ENCODE results near the gene SPTB. TPM values are rescaled to one million over a fixed set of nuclear protein-coding genes. Genes with fewer than 3 reads are reported as not detected.

SPTB gene
- polyA plus RNA-seq, 1 donor (not counting 4 experiments of a cell fraction or from before 2014, with no cell fraction given) = not detected

- dilution Hi-C loops (cut with MboI; ENCODE audit: extremely low pct_ligation_motif_present, low sequenced_read_pairs) = no loop called here
Measured at GRCh38 chr14:64715146-64715627, 164.5 kb downstream of the SPTB start.

GRCh38 chr14:64714432-64715025 lies 165.2 kb downstream of the SPTB start:
- Histone ChIP-seq H4K20me1 (ENCODE audit: control insufficient read depth, extremely low read depth, insufficient read depth, low read length) (peaks cover 4% of the 10 kb centered on the region), H3K9ac (ENCODE audit: control insufficient read depth, extremely low read depth, insufficient read depth, low read length) (no peak overlapping the region), H3K27me3 (ENCODE audit: control insufficient read depth, extremely low read depth, insufficient read depth, low read length) (no peaks in the 10 kb centered on the region), H3K27ac (ENCODE audit: control insufficient read depth, insufficient read depth, low read length) (peak overlapping the region; percentile 90), H3K9me1 (ENCODE audit: control insufficient read depth, extremely low read depth, insufficient read depth, low read length) (no peaks in the 10 kb centered on the region), H3K4me2 (ENCODE audit: control insufficient read depth, extremely low read depth, insufficient read depth, low read depth, low read length) (peak overlapping the region; percentile 86), H3K79me2 (ENCODE audit: control insufficient read depth, insufficient read depth, low read length) (peaks cover 100% of the 10 kb centered on the region), H2AFZ (ENCODE audit: control insufficient read depth, low read length) (no peak overlapping the region), H3K4me1 (ENCODE audit: control insufficient read depth, extremely low read depth, insufficient read depth, low read length) (peaks cover 67% of the 10 kb centered on the region), H3K9me3 (ENCODE audit: control insufficient read depth, low read depth, low read length) (no peaks in the 10 kb centered on the region), H3K36me3 (ENCODE audit: control insufficient read depth in 2 of 2, extremely low read depth in 1 of 2, insufficient read depth in 2 of 2, low read length in 2 of 2) (peaks cover 6 to 33% of the 10 kb centered on the region in 2 experiments), H3K4me3 (ENCODE audit: control insufficient read depth in 2 of 3, extremely low read depth in 1 of 3, insufficient read depth in 2 of 3, low read depth in 1 of 3, low read length in 3 of 3) (no peak overlapping the region)
- FAIRE-seq (no peak), DNase-seq (ENCODE audit: low read depth, low spot score) (no peak)
- dilution Hi-C loops (cut with MboI; ENCODE audit: extremely low pct_ligation_motif_present, low sequenced_read_pairs) = no loop called here
- TF ChIP-seq EZH2 (IDR thresholded peaks at IDR 0.05; ENCODE audit: low read length) = no peak
- no peak for TF ChIP-seq CTCF (optimal IDR thresholded peaks at IDR 0.05 in 1 of 3, IDR thresholded peaks at IDR 0.05 in 1 of 3, conservative IDR thresholded peaks at IDR 0.05 in 1 of 3; ENCODE audit: extremely low read depth in 1 of 3, insufficient read depth in 2 of 3, low read length in 3 of 3)

More at GRCh38 chr14:64715146-64715627, 164.5 kb downstream of the SPTB start:
- Histone ChIP-seq H4K20me1 (ENCODE audit: control insufficient read depth, extremely low read depth, insufficient read depth, low read length) (peaks cover under 1% of the 10 kb centered on the region), H3K4me2 (ENCODE audit: control insufficient read depth, extremely low read depth, insufficient read depth, low read depth, low read length) (peak overlapping the region; percentile 86), H3K79me2 (ENCODE audit: control insufficient read depth, insufficient read depth, low read length) (peaks cover 95% of the 10 kb centered on the region), H3K27ac (ENCODE audit: control insufficient read depth, insufficient read depth, low read length) (peak overlapping the region; percentile 90), H3K36me3 (ENCODE audit: control insufficient read depth in 2 of 2, extremely low read depth in 1 of 2, insufficient read depth in 2 of 2, low read length in 2 of 2) (peaks cover 4 to 26% of the 10 kb centered on the region in 2 experiments), H3K4me1 (ENCODE audit: control insufficient read depth, extremely low read depth, insufficient read depth, low read length) (peaks cover 67% of the 10 kb centered on the region), H3K9ac (ENCODE audit: control insufficient read depth, extremely low read depth, insufficient read depth, low read length) (peak overlapping the region; percentile 84), H3K9me3 (ENCODE audit: control insufficient read depth, low read depth, low read length) (no peaks in the 10 kb centered on the region), H2AFZ (ENCODE audit: control insufficient read depth, low read length) (no peak overlapping the region), H3K4me3 (ENCODE audit: control insufficient read depth in 2 of 3, extremely low read depth in 1 of 3, insufficient read depth in 2 of 3, low read depth in 1 of 3, low read length in 3 of 3) (peak overlapping the region in 1 of 3 experiments; percentile 20), H3K27me3 (ENCODE audit: control insufficient read depth, extremely low read depth, insufficient read depth, low read length) (no peaks in the 10 kb centered on the region), H3K9me1 (ENCODE audit: control insufficient read depth, extremely low read depth, insufficient read depth, low read length) (no peaks in the 10 kb centered on the region)
- DNase-seq (ENCODE audit: low read depth, low spot score) = no peak
- FAIRE-seq = no peak
- TF ChIP-seq EZH2 (IDR thresholded peaks at IDR 0.05; ENCODE audit: low read length) (no peak), CTCF (optimal IDR thresholded peaks at IDR 0.05 in 1 of 3, IDR thresholded peaks at IDR 0.05 in 1 of 3, conservative IDR thresholded peaks at IDR 0.05 in 1 of 3; ENCODE audit: extremely low read depth in 1 of 3, insufficient read depth in 2 of 3, low read length in 3 of 3) (no peak)

Measured in keratinocyte (primary cell).